ENCODE data around the gene FNDC3B.
"Not testable (repeated sequence)": the region's sequence is repeated elsewhere in the genome, so short reads cannot be mapped to it uniquely, and the experiment has no call there.

The FNDC3B gene

GRCh38 chr3:172031996-172032395, 7.4 kb upstream of the FNDC3B start:
- DNase-seq (ENCODE audit: low spot score) = no peak

GRCh38 chr3:172033396-172033795, 6.0 kb upstream of the FNDC3B start:
- no peak for DNase-seq (ENCODE audit: low spot score)

DNA sequence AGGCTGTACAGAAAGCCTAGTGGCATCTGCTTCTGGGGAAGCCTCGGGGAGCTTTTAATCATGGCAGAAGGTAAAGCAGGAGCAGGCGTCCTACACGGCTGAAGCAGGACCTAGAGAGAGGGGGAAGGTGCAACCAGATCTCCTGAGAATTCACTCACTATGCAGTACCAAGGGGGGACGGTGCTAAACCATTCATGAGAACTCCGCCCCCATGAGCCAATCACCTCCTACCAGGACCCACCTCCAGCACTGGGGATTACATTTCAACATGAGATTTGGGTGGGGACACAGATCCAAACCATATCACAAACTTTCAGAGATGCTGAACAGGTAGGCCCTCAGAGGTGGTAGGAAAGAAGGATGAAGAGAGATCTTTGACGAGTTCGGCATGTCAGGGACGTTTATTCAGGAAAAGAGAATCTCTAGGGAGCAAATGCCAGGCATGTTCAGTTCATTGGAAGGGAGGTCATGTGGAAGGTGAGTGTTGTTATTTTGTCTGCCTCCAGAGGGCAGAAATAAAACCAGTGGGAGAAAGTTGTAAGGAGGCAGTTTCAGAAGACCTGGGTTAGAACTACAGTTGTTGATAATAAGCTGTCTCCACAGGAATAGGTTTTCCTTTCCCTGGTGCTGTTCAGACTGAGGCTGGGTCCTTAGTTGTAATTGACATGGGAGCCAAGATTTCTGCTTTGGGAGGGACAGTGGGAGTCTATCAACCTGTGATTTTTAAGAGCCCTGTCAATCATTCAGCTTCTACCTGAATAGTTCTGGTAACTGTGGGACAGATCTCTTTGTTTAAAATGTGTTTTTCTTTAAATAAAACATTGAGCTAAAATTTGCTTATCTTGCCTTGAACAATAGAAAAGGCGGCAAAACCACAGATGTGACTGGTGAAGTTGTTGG, 4.3 kb upstream of the FNDC3B start:
- peak; percentile 63 for DNase-seq (ENCODE audit: low spot score)

GRCh38 chr3:172036541-172037215, 2.7 kb upstream of the FNDC3B start:
- DNase-seq (ENCODE audit: low spot score) = no peak

GRCh38 chr3:172038798-172039435, 461 bp upstream of the FNDC3B start:
- DNase-seq (ENCODE audit: low spot score) = no peak

DNA sequence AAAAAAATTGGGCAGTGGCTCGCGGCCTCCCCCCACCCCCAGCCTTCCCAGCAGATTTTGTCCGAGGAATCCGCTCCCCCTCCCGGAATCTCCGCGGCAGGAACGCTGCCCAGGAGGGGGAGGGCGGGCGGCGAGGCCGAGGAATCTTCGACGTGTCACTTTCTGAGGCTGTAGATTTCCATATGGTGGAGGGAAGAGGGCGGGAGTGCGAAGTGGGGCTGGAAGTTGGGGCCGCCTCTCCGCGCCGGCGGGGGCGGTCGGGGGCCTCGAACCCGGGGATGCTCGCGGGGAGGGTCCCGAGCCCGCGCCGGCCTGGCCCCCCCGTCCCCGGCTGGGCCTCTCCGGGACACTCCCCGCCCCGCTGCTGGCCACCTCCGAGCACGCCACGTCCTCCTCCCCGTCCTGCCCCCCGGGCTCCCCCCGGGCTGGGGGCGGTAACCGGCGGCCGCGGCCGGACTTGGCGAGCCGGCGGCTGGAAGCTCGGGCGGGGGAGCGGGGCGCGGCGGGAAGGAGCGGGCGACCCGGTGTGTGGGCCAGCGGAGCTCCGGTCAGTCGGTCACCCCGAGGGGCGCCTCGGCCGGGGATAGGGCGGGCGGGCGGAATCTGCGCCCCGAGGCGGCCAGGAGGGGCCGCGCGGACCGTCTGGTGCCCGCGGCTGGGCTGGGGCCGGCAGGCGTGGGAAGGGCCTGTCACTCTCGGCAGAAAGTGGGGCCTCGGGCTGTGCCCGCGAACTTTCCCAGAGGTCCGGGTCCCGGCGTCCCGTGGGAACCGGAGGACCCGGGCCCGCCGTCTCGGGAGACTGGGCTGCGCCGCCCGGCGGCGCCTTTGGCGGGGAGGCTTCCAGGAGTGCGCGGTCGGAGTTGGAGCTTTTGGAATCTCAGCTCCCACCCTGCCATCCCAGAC, 951 bp downstream of the FNDC3B start:
- DNase-seq (ENCODE audit: low spot score) = peak; percentile 71

- peak; percentile 75 for DNase-seq (ENCODE audit: low spot score)
Observed at GRCh38 chr3:172040981-172041963, 1.9 kb downstream of the FNDC3B start.

DNA sequence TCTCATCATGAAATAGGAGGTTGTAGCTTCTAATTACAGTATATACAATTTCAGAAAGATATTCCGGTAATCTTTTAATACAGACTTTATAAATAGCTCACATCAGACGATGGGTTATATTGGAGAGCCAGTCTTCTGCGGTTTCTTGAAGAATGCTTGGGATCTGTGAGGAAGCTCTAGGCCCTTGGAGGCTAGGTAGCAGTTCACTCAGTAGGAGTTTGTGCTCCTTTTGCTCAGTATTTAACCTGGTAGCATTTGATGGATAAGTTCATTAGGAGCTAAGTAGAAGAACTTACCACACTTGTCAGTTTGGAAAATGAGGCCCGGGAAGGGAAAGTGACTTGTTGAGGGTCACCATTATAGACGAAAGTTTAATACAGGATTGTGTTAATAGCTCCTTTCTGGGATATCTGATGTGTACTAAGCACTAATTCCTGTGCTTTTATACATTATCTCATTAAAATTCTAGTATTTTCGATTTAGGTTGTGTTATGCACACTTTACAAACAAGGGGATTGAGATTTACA, 2.8 kb downstream of the FNDC3B start:
- DNase-seq (ENCODE audit: low spot score) = no peak

DNA sequence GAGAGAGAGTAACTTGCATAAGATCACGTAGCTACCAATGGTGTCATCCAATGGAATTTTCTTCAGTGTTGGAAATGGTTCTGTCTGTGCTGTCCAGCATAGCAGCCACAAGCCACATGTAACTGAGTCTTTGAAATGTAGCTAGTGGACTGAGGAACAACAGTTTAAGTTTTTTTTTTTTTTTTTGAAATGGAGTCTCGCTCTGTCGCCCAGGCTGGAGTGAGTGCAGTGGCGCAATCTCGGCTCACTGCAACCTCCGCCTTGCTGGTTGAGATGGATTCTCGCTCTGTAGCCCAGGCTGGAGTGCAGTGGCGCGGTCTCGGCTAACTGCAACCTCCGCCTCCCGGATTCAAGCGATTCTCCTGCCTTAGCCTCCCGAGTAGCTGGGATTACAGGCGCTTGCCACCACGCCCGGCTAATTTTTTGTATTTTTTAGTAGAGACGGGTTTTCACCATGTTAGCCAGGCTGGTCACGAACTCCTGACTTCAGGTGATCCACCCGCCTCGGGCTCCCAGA, 3.3 kb downstream of the FNDC3B start:
- not testable (repeated sequence) for DNase-seq (ENCODE audit: low spot score)

- no peak for DNase-seq (ENCODE audit: low spot score)
Observed at GRCh38 chr3:172043233-172043632, 3.9 kb downstream of the FNDC3B start.

DNA sequence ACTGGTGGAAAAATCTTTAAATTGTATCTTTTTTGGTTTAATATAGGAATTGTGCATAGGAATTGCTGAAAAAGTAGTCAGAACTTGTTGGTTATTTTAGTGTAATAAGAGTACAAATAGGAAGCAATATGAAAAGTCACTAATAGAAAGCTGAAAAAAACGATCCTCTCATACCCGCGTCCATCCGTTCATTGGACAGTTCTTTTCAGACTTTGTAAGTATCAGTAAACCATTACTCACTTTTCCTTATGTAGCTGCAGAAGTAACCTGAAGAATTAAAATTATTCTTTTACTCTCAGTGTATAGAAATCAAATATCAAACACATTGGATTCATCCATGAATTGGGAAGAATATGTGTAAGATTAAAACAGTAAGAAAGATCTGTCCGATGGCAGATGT, 4.4 kb downstream of the FNDC3B start:
- DNase-seq (ENCODE audit: low spot score) = no peak

DNA sequence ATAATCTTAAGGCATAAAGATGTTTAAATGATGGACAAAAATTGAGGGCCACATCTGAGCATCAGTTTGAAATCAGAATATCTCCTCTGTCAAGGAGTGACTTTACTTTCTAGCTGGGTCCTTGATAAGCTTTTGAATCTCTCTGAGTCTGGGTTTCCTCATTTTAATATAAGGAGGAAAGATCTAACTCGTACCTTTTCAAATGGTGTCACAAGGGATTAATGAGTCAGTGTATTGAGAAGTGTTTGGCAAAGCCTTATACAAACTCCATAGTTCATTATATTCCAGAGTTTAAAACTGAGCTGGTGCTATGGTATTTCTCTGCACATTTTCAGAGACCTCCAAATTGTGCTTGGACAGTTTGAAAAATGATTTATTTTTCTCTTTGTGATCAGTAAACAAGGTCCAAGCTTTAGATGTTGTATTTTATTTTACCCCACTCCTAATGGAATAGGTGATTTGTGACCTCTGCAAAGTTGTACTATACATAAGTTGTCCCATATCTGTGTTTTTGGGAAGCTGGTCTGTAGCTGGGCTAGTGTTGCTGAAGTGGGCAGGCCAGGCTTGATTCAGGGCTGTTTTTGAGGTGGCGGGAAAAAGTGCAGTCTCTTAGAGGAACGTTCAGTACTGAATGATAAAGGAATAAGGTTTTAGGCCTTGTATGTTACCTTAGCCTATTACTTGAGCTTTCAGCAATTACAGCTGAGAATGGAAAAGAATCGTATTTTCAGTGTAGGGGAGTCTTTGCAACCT, 5.6 kb downstream of the FNDC3B start:
- no peak for DNase-seq (ENCODE audit: low spot score)

- DNase-seq (ENCODE audit: low spot score) = no peak
Observed at GRCh38 chr3:172046268-172046915, 7.0 kb downstream of the FNDC3B start.

- no peak for DNase-seq (ENCODE audit: low spot score)
Observed at GRCh38 chr3:172047567-172048115, 8.3 kb downstream of the FNDC3B start.

GRCh38 chr3:172048599-172048998, 9.2 kb downstream of the FNDC3B start:
- no peak for DNase-seq (ENCODE audit: low spot score)

DNA sequence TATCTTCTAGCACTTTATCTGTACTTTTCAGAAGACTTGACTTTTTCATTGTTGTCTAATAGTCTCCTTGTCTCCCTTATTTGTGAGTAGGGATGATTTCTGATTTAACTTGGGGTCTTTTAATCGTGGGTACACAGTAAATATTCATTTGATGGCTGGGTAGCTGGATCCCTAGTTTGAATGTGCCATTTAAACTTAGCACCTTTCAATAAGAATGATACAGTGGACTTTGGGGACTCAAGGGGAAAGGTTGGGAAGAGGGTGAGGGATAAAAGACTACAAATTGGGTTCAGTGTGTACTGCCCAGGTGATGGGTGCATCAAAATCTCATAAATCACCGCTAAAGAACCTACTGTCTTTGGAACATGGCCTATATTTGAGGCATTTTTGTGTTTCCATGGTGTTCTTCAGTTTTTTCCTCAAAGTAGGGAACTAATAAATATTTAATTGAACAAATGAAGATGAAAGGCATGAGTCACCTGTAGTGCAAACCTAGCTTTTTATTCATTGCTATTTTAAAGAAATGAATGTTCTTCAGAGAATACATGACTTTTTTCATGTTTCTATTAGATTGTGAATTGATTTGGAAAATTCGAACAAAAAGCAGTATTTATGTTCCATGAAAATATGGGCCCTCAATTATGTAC, 12.1 kb downstream of the FNDC3B start:
- DNase-seq (ENCODE audit: low spot score) = no peak

DNA sequence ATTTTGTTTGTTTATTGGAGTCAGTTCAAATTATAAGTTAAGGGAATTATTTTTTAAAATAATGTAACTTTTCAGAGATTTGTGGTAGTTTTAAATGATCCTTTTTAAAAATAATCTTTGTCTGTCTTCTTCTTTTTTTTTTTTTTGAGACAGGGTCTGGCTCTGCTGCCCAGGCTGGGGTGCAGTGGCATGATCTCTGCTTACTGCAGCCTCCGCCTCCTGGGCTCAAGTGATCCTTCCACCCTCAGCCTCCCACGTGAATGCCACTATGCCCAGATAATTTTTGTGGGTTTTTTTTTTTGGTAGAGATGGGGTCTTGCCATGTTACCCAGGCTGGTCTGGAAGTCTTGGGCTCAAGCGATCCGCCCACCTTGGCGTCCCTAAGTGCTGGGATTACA, 12.6 kb downstream of the FNDC3B start:
- no peak for DNase-seq (ENCODE audit: low spot score)

DNA sequence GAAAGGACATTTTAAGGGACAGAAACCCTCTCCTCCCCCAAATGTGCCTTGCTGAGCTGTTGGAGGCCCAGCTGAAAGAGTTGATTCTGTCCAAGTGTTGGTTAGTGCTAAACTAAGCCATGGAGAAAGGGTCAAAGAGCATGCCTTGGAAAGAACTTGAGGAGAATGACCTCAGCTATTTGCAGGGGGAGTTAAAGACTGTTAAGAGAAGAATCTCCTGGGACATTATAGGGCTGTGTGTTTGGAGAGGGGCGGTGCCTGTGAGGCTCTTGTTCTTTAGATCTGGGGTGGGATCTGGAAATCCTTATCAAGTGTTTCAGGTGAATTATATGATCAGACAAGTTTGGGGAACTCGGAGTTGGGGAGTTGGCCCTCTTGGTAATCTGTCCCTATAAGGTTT, 13.0 kb downstream of the FNDC3B start:
- DNase-seq (ENCODE audit: low spot score) = no peak
